T-cell (primary cell): ENCODE measurements around the gene CDH13. TPM values are rescaled to one million over a fixed set of nuclear protein-coding genes. Genes with fewer than 3 reads are reported as not detected.

Experiments used
- ATAC-seq, 4 experiments: fragments of 200-7000 bp in 3 of 4; fragments of 150-1000 bp in 1 of 4; cut with Tn5 transposase; replicated peaks in 1 of 4; 1 replicate in 3 of 4; 2 replicates in 1 of 4; pipeline ENCODE4 v1.10.0; 2021; ENCODE audit warnings: moderate library complexity in 3 of 4, mild to moderate bottlenecking in 2 of 4, moderate number of reproducible peaks in 1 of 4
- CTCF ChIA-PET, 2 donors: fragments of 300-600 bp; sonication (Branson Sonifier 250); formaldehyde crosslinking; loops; one replicate each; lab custom pipeline; 2022; ENCODE audit warnings: antibody characterized with exemption in 2 of 2; lab: Charles Lee
- POLR2A ChIA-PET, 2 donors: fragments of 300-600 bp; sonication (Branson Sonifier 250); formaldehyde crosslinking; loops; one replicate each; lab custom pipeline; 2022; ENCODE audit warnings: antibody characterized with exemption in 2 of 2; lab: Charles Lee
- DNase-seq, 35 experiments: peaks; one replicate each; pipeline versions ENCODE4 v3.0.0 to v3.0.0-alpha.2; 2013 to 2023
- H3K27ac ChIP-seq: one replicate; pipeline ENCODE4 v1.5.1; 2013; ENCODE audit warnings: low read length
- H3K27me3 ChIP-seq, 2 experiments: replicated peaks in 1 of 2; 1 replicate in 1 of 2; 2 replicates in 1 of 2; pipeline versions ENCODE4 v1.6.1 to v1.7.0; 2013; ENCODE audit warnings: low read length in 1 of 2, mixed read lengths in 1 of 2; ENCODE audit not compliant: control insufficient read depth in 2 of 2, insufficient read depth in 2 of 2; ENCODE audit errors: extremely low read depth in 1 of 2
- H3K36me3 ChIP-seq, 2 donors: 1 replicate in 1 of 2; 2 replicates in 1 of 2; pipeline versions ENCODE4 v1.6.1 to v1.7.0; 2013; ENCODE audit warnings: low read length in 1 of 2; ENCODE audit not compliant: control insufficient read depth in 2 of 2, insufficient read depth in 1 of 2; ENCODE audit errors: extremely low read depth in 1 of 2
- H3K4me1 ChIP-seq, 2 experiments: 1 replicate in 1 of 2; 2 replicates in 1 of 2; pipeline versions ENCODE4 v1.6.1 to v1.7.0; 2013; ENCODE audit warnings: low read length in 2 of 2, mixed read lengths in 1 of 2; ENCODE audit not compliant: insufficient read depth in 2 of 2, control insufficient read depth in 1 of 2; ENCODE audit errors: extremely low read depth in 1 of 2
- H3K4me3 ChIP-seq, 2 donors: 1 replicate in 1 of 2; 2 replicates in 1 of 2; pipeline versions ENCODE4 v1.5.1 to v1.7.0; 2013; ENCODE audit warnings: mild to moderate bottlenecking in 2 of 2, low read length in 1 of 2, moderate library complexity in 1 of 2; ENCODE audit not compliant: control insufficient read depth in 1 of 2; ENCODE audit errors: extremely low read depth in 1 of 2
- H3K9me3 ChIP-seq: 2 replicates; pipeline ENCODE4 v1.7.0; 2013
- H3K27ac Mint-ChIP-seq, 2 donors: one replicate each; pipeline ENCODE4 v1.8.0; 2020 to 2021; ENCODE audit warnings: mild to moderate bottlenecking in 2 of 2, mixed read lengths in 2 of 2
- H3K27me3 Mint-ChIP-seq, 2 donors: one replicate each; pipeline ENCODE4 v1.8.0; 2021 to 2022; ENCODE audit warnings: mixed read lengths in 2 of 2
- H3K36me3 Mint-ChIP-seq: one replicate; pipeline ENCODE4 v1.8.0; 2021; ENCODE audit warnings: mixed read lengths
- H3K4me1 Mint-ChIP-seq, 3 donors: one replicate each; pipeline ENCODE4 v1.8.0; 2020 to 2022; ENCODE audit warnings: mixed read lengths in 3 of 3, mild to moderate bottlenecking in 1 of 3
- H3K4me3 Mint-ChIP-seq, 3 donors: one replicate each; pipeline ENCODE4 v1.8.0; 2020 to 2022; ENCODE audit warnings: mild to moderate bottlenecking in 3 of 3, mixed read lengths in 3 of 3, moderate library complexity in 3 of 3
- H3K9me3 Mint-ChIP-seq, 3 donors: one replicate each; pipeline ENCODE4 v1.8.0; 2020 to 2022; ENCODE audit warnings: mixed read lengths in 3 of 3
- WGBS: methylation state at CpG from one replicate; pipeline ENCODE4 v1.1.5; 2013; ENCODE audit warnings: missing lambda C conversion rate; ENCODE audit not compliant: insufficient coverage; 5-methylcytosine and 5-hydroxymethylcytosine counted together
- total RNA-seq, 35 experiments: library from RNA in 6 of 35; stranded (reverse) in 6 of 35; fragments of 120-200 nt in 1 of 35; gene quantifications; one replicate each; pipeline versions ENCODE4 v1.2.1 to v1.2.4 and lab custom pipeline; 2013 to 2026

CDH13 gene
- total RNA-seq, 5 donors from 2014 or later (not counting 1 experiment from before 2014, with no cell fraction given), result not detected

- H3K4me3 Mint-ChIP-seq, result no peak overlapping the region
- no peaks in the 10 kb centered on the region for H3K4me1 Mint-ChIP-seq
- H3K27ac Mint-ChIP-seq, result no peak overlapping the region
- no peaks in the 10 kb centered on the region for H3K36me3 Mint-ChIP-seq
- peaks cover 0 to 3% of the 10 kb centered on the region in 2 donors for H3K27me3 Mint-ChIP-seq
- Histone ChIP-seq H3K9me3 (no peaks in the 10 kb centered on the region), H3K4me1 (no peaks in the 10 kb centered on the region), H3K27ac (no peak overlapping the region), H3K4me3 (no peak overlapping the region), H3K36me3 (no peaks in the 10 kb centered on the region), H3K27me3 (no peaks in the 10 kb centered on the region)
- ATAC-seq (no peak), DNase-seq (no peak)
- POLR2A ChIA-PET, result no interaction called here
- peaks cover 0 to 9% (median 4%) of the 10 kb centered on the region in 3 donors for H3K9me3 Mint-ChIP-seq
- CTCF ChIA-PET, result no interaction called here
These were observed 1034.9 kb downstream of the CDH13 start for GRCh38 chr16:83661656-83662055.

DNA sequence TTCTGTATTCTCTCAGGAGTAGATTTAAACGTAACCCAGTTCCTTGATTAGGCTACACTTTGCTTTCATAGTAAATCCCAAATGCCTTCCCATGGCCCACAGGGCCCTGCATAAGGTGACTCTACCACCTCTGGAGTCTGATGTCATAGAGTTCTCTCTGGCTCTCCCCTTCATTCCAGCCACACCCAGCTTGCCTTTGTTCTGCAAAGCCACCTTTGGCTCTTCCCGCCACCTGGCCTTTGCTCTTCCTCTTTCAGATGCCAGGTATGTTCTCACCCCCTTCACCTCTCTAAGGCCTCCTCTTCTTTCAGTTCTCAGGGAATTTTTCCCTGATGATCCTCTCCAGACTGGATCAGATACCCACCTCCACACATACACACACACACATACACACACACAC, 1039.7 kb downstream of the CDH13 start:
- Mint-ChIP-seq H3K36me3 (no peaks in the 10 kb centered on the region), H3K27me3 (peaks cover 0 to 3% of the 10 kb centered on the region in 2 donors), H3K4me3 (no peak overlapping the region), H3K4me1 (no peaks in the 10 kb centered on the region), H3K27ac (no peak overlapping the region), H3K9me3 (peaks cover 0 to 9% (median 4%) of the 10 kb centered on the region in 3 donors)
- Histone ChIP-seq H3K27me3 (no peaks in the 10 kb centered on the region), H3K4me3 (no peak overlapping the region), H3K36me3 (no peaks in the 10 kb centered on the region), H3K27ac (no peak overlapping the region), H3K9me3 (no peaks in the 10 kb centered on the region), H3K4me1 (no peaks in the 10 kb centered on the region)
- ATAC-seq, result no peak
- POLR2A ChIA-PET, result no interaction called here
- no peak for DNase-seq
- CTCF ChIA-PET, result no interaction called here
- 93% methylated on average over 1 of the region's 2 CpGs for WGBS

DNA sequence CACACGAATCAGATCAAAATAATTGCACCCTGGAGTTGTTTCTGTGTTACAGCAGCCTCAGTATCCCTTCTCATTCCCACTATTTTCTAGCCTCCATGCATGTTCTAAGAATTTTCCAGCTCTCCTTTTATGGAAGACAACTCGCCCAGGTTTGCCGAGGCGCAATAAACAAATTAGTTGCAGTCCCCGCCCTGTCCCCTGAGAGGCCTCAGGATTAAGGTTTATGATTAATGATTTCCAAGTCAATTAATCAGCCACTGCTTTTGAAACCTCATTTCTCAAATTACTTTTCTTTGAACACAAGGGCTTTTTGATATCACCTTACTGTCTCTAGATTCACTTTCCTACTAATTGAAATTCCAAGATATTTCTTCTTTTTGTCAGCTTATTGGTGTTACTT, 1042.7 kb downstream of the CDH13 start:
- Mint-ChIP-seq H3K27ac (no peak overlapping the region), H3K9me3 (peaks cover 0 to 6% (median 4%) of the 10 kb centered on the region in 3 donors), H3K36me3 (no peaks in the 10 kb centered on the region), H3K27me3 (peaks cover 0 to 3% of the 10 kb centered on the region in 2 donors), H3K4me3 (no peak overlapping the region), H3K4me1 (no peaks in the 10 kb centered on the region)
- Histone ChIP-seq H3K36me3 (no peaks in the 10 kb centered on the region), H3K4me3 (no peak overlapping the region), H3K4me1 (no peaks in the 10 kb centered on the region), H3K9me3 (no peaks in the 10 kb centered on the region), H3K27me3 (no peaks in the 10 kb centered on the region), H3K27ac (no peak overlapping the region)
- DNase-seq (no peak), ATAC-seq (no peak)
- 100% methylated on average over 1 of the region's 5 CpGs for WGBS
- CTCF ChIA-PET, result no interaction called here
- POLR2A ChIA-PET, result no interaction called here

DNA sequence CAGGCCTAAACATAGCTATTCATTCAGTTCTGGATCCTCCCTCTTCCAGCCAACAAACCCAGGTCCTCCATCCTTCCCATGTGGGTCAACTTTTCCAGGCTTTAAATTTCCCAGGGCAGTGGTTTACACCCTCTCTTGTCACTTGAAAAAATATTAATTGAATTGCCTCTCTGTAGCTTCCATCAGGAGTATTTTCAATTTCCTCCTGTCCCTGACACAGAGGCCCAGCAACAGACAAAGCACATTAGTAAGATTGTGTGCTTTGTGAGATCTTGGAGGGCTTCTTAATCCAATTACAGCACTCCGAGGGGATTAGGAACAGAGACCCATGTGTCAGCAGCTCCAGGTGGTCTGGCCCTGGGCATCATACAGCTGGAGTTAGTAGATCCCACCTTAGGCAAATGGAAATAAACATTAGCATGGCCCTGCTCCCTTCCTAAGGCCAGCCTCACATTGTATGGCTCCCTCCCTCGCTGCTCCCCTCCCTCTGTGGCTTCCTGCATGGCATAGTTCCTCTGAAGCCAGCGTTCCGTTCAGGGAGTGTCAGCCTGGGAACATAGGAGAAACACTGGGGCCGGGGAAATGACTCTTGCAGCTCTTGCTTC, 1048.3 kb downstream of the CDH13 start:
- no peaks in the 10 kb centered on the region for H3K36me3 ChIP-seq
- H3K4me1 ChIP-seq, result no peaks in the 10 kb centered on the region
- POLR2A ChIA-PET, result no interaction called here
- no peak overlapping the region for H3K27ac ChIP-seq
- Mint-ChIP-seq H3K27ac (no peak overlapping the region), H3K4me1 (no peaks in the 10 kb centered on the region), H3K9me3 (no peaks in the 10 kb centered on the region), H3K27me3 (peaks cover 1 to 4% of the 10 kb centered on the region in 2 donors), H3K36me3 (no peaks in the 10 kb centered on the region), H3K4me3 (no peak overlapping the region)
- ATAC-seq, result no peak
- peaks cover 0 to 7% of the 10 kb centered on the region in 2 experiments for H3K27me3 ChIP-seq
- no peak overlapping the region for H3K4me3 ChIP-seq
- WGBS, result 12% methylated on average over 5 of the region's 5 CpGs
- no peaks in the 10 kb centered on the region for H3K9me3 ChIP-seq
- CTCF ChIA-PET, result no interaction called here
- no peak for DNase-seq

DNA sequence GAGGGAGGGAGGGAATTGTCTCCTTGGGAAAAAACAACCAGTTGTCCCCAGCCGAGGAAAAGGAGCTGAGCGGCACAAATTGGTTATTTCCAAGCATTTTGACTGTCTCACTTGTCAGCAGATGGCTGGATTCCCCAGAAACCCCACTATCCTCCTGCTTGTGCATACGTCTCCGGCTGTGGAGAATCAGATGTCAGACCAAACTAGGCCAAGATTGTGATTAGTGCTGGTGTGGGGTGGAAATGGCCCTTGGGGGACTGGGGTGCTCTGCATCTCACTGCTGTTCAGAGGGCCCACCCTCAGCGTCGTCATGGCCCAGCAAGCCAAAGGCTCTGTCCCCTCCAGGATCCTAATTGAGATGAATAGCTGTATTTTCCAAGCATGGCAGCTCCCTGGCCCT, 1049.3 kb downstream of the CDH13 start:
- Mint-ChIP-seq H3K9me3 (no peaks in the 10 kb centered on the region), H3K27me3 (peaks cover 1 to 4% of the 10 kb centered on the region in 2 donors), H3K4me1 (no peaks in the 10 kb centered on the region), H3K4me3 (no peak overlapping the region), H3K27ac (no peak overlapping the region), H3K36me3 (no peaks in the 10 kb centered on the region)
- DNase-seq (no peak), ATAC-seq (no peak)
- Histone ChIP-seq H3K4me3 (no peak overlapping the region), H3K4me1 (no peaks in the 10 kb centered on the region), H3K27ac (no peak overlapping the region), H3K36me3 (no peaks in the 10 kb centered on the region), H3K9me3 (no peaks in the 10 kb centered on the region), H3K27me3 (peaks cover 0 to 10% of the 10 kb centered on the region in 2 experiments)
- CTCF ChIA-PET, result no interaction called here
- 70% methylated on average over 2 of the region's 6 CpGs for WGBS
- POLR2A ChIA-PET, result no interaction called here

GRCh38 chr16:83680980-83681379, 1054.2 kb downstream of the CDH13 start:
- H3K36me3 Mint-ChIP-seq, result no peaks in the 10 kb centered on the region
- peaks cover 10 to 17% of the 10 kb centered on the region in 2 donors for H3K27me3 Mint-ChIP-seq
- H3K36me3 ChIP-seq, result no peaks in the 10 kb centered on the region
- H3K4me3 Mint-ChIP-seq, result no peak overlapping the region
- H3K9me3 Mint-ChIP-seq, result no peaks in the 10 kb centered on the region
- no peak overlapping the region for H3K27ac ChIP-seq
- H3K27ac Mint-ChIP-seq, result no peak overlapping the region
- DNase-seq (no peak), ATAC-seq (no peak)
- H3K4me3 ChIP-seq, result no peak overlapping the region
- WGBS, result 59% methylated on average over 4 of the region's 4 CpGs
- CTCF ChIA-PET, result no interaction called here
- no peaks in the 10 kb centered on the region for H3K4me1 ChIP-seq
- peaks cover 0 to 14% of the 10 kb centered on the region in 2 experiments for H3K27me3 ChIP-seq
- H3K9me3 ChIP-seq, result no peaks in the 10 kb centered on the region
- H3K4me1 Mint-ChIP-seq, result no peaks in the 10 kb centered on the region
- POLR2A ChIA-PET, result no interaction called here
